Uterus (tissue), 2 donors: ENCODE results near the gene SUPT3H.

ENCODE experiments used
- CTCF ChIP-seq, 4 experiments: fragments of 200-600 bp in 2 of 4; fragments of 450-650 bp in 2 of 4; sonication (generic) in 2 of 4; IDR thresholded peaks; one replicate each; pipeline ENCODE4 v1.5.1; 2016 to 2019; ENCODE audit warnings: antibody characterized with exemption in 4 of 4, mild to moderate bottlenecking in 2 of 4, moderate library complexity in 1 of 4
- POLR2A ChIP-seq, 2 donors: fragments of 450-650 bp; IDR thresholded peaks; one replicate each; pipeline ENCODE4 v1.6.1; 2016; ENCODE audit warnings: antibody characterized with exemption in 2 of 2, mild to moderate bottlenecking in 1 of 2, moderate library complexity in 1 of 2

GRCh38 chr6:45423111-45423823 is 45.5 kb upstream of the SUPT3H start:
- no peak for TF ChIP-seq CTCF (IDR thresholded peaks at IDR 0.05)
- TF ChIP-seq POLR2A (IDR thresholded peaks at IDR 0.05): no peak
